SK-N-SH (cell line): Measurements from ENCODE around the gene ANO9. TPM values are rescaled to one million over a fixed set of nuclear protein-coding genes. Genes with fewer than 3 reads are reported as not detected.

Source experiments
- CTCF ChIA-PET: fragments of 300-600, 350-600 bp; formaldehyde crosslinking; extraction: SDS; loops from one replicate; lab custom pipeline; 2021; lab: Yijun Ruan, JAX
- POLR2A ChIA-PET: fragments of 350-600 bp; sonication (Branson Sonifier 250); formaldehyde crosslinking; extraction: SDS; loops from one replicate; lab custom pipeline; 2020; ENCODE audit warnings: antibody characterized with exemption, inconsistent platforms; lab: Yijun Ruan, JAX
- DNase-seq: peaks from one replicate; pipeline ENCODE4 v3.0.0; 2012
- H2AFZ ChIP-seq: fragments of 200-600 bp; sonication (generic); 2 replicates; pipeline ENCODE4 v1.8.1; 2016; ENCODE audit warnings: antibody characterized with exemption, mild to moderate bottlenecking, low read depth
- H3F3A ChIP-seq: fragments of 200-600 bp; sonication (generic); replicated peaks from 2 replicates; pipeline ENCODE3; 2016; ENCODE audit warnings: antibody characterized with exemption, mild to moderate bottlenecking; ENCODE audit not compliant: insufficient read depth
- H3K27ac ChIP-seq, 2 experiments: fragments of 200-500 bp in 1 of 2; fragments of 200-600 bp in 1 of 2; sonication (Bioruptor generic) in 1 of 2; sonication (generic), shearing (Covaris generic) in 1 of 2; 2 replicates each; pipeline versions ENCODE4 v1.5.1 to v1.6.1; 2014 to 2016; ENCODE audit warnings: low read depth in 2 of 2, inconsistent platforms in 1 of 2, low read length in 1 of 2, mild to moderate bottlenecking in 1 of 2, mixed read lengths in 1 of 2
- H3K27me3 ChIP-seq: fragments of 200-600 bp; sonication (generic), shearing (Covaris generic); 2 replicates; pipeline ENCODE4 v1.6.1; 2016; ENCODE audit warnings: mixed run types; ENCODE audit not compliant: insufficient read depth
- H3K36me3 ChIP-seq, 2 experiments: fragments of 200-500 bp in 1 of 2; fragments of 200-600 bp in 1 of 2; sonication (Bioruptor generic) in 1 of 2; sonication (generic) in 1 of 2; replicated peaks in 1 of 2; 2 replicates each; pipeline versions ENCODE3 to v1.5.1; 2014 to 2016; ENCODE audit warnings: low read length in 1 of 2, mild to moderate bottlenecking in 1 of 2; ENCODE audit not compliant: insufficient read depth in 2 of 2, control insufficient read depth in 1 of 2
- H3K4me1 ChIP-seq, 2 experiments: fragments of 200-500 bp in 1 of 2; fragments of 200-600 bp in 1 of 2; sonication (Bioruptor generic) in 1 of 2; sonication (generic), shearing (Covaris generic) in 1 of 2; 2 replicates each; pipeline versions ENCODE4 v1.5.1 to v1.6.1; 2014 to 2016; ENCODE audit warnings: low read depth in 1 of 2, low read length in 1 of 2, mixed run types in 1 of 2; ENCODE audit not compliant: insufficient read depth in 2 of 2, control insufficient read depth in 1 of 2
- H3K4me2 ChIP-seq: fragments of 200-600 bp; sonication (generic), shearing (Covaris generic); 2 replicates; pipeline ENCODE4 v1.6.1; 2017; ENCODE audit warnings: mixed run types
- H3K4me3 ChIP-seq, 2 experiments: fragments of 200-500 bp in 1 of 2; fragments of 200-600 bp in 1 of 2; sonication (Bioruptor generic) in 1 of 2; sonication (generic), shearing (Covaris generic) in 1 of 2; 2 replicates each; pipeline versions ENCODE4 v1.5.1 to v1.8.1; 2014 to 2016; ENCODE audit warnings: low read depth in 2 of 2, inconsistent platforms in 1 of 2, low read length in 1 of 2, mild to moderate bottlenecking in 1 of 2, mixed read lengths in 1 of 2, moderate library complexity in 1 of 2
- H3K79me2 ChIP-seq: fragments of 200-600 bp; sonication (generic); 2 replicates; pipeline ENCODE4 v1.8.1; 2017; ENCODE audit warnings: mild to moderate bottlenecking; ENCODE audit not compliant: insufficient read depth
- H3K9ac ChIP-seq: fragments of 200-600 bp; sonication (generic); 2 replicates; pipeline ENCODE4 v1.6.1; 2017; ENCODE audit warnings: mixed run types
- H3K9me2 ChIP-seq: fragments of 200-600 bp; sonication (generic); 2 replicates; pipeline ENCODE4 v1.6.1; 2017; ENCODE audit warnings: mixed run types
- H3K9me3 ChIP-seq: fragments of 200-600 bp; sonication (generic); 2 replicates; pipeline ENCODE4 v1.6.1; 2017; ENCODE audit warnings: mixed run types, mild to moderate bottlenecking, moderate library complexity
- H4K20me1 ChIP-seq: fragments of 200-600 bp; sonication (generic); 2 replicates; pipeline ENCODE4 v1.6.1; 2017; ENCODE audit warnings: mild to moderate bottlenecking, mixed run types; ENCODE audit not compliant: insufficient read depth
- CHD2 ChIP-seq: fragments of 150-350 bp; IDR thresholded peaks from 2 replicates; pipeline ENCODE4 v1.6.1; 2018; ENCODE audit warnings: low read length; ENCODE audit not compliant: partially characterized antibody
- EP300 ChIP-seq, 2 experiments: IDR thresholded peaks; 2 replicates each; pipeline versions ENCODE4 v1.4.0 to v1.6.1; 2012; ENCODE audit warnings: borderline replicate concordance in 1 of 2, low read depth in 1 of 2, low read length in 1 of 2
- FOSL2 ChIP-seq: IDR thresholded peaks from 2 replicates; pipeline ENCODE4 v1.4.0; 2012; ENCODE audit warnings: low read depth, mild to moderate bottlenecking, moderate library complexity, borderline replicate concordance
- FOXJ3 ChIP-seq: sonication (generic); formaldehyde crosslinking; IDR thresholded peaks from 2 replicates; pipeline ENCODE4 v1.5.1; 2020; ENCODE audit warnings: mild to moderate bottlenecking, missing genetic modification reagents
- FOXM1 ChIP-seq: IDR thresholded peaks from 2 replicates; pipeline ENCODE4 v1.4.0; 2012; ENCODE audit warnings: low read depth, mild to moderate bottlenecking
- GATA2 ChIP-seq: sonication (generic); formaldehyde crosslinking; IDR thresholded peaks from 2 replicates; pipeline ENCODE4 v1.5.0; 2020; ENCODE audit warnings: mild to moderate bottlenecking, missing genetic modification reagents
- NFIC ChIP-seq: IDR thresholded peaks from 2 replicates; pipeline ENCODE4 v1.4.0; 2012; ENCODE audit warnings: borderline replicate concordance
- NRF1 ChIP-seq: IDR thresholded peaks from 2 replicates; pipeline ENCODE4 v1.6.1; 2012; ENCODE audit warnings: low read depth, mild to moderate bottlenecking, low read length
- SIN3A ChIP-seq: IDR thresholded peaks from 2 replicates; pipeline ENCODE4 v1.6.1; 2012; ENCODE audit warnings: low read depth, mild to moderate bottlenecking, low read length, moderate library complexity, borderline replicate concordance
- YY1 ChIP-seq: IDR thresholded peaks from 2 replicates; pipeline ENCODE4 v1.4.0; 2012; ENCODE audit warnings: low read depth, mild to moderate bottlenecking
- ZBTB33 ChIP-seq: IDR thresholded peaks from 2 replicates; pipeline ENCODE4 v1.4.0; 2012; ENCODE audit warnings: low read depth, borderline replicate concordance
- WGBS: methylation state at CpG from one replicate; pipeline ENCODE4 v1.1.6; 2017; ENCODE audit warnings: low lambda C conversion rate; 5-methylcytosine and 5-hydroxymethylcytosine counted together
- polyA plus RNA-seq, 3 experiments: library from polyadenylated mRNA; depleted of rRNA; stranded (reverse); fragments of >200 nt; gene quantifications; 2 replicates each; pipeline ENCODE4 v1.2.3, GENCODE V29; 2012
- TF ChIP-seq, protein P1 (sequence below): IDR thresholded peaks from 2 replicates; pipeline ENCODE4 v1.4.0; 2012; ENCODE audit warnings: low read depth, borderline replicate concordance
- TF ChIP-seq, protein P2 (sequence below): IDR thresholded peaks from 2 replicates; pipeline ENCODE4 v1.4.0; 2012; ENCODE audit warnings: low read depth

The ANO9 gene
- polyA plus RNA-seq, 1 of the 3 experiments (the other 2 are of a cell fraction): 0.12 TPM

DNA sequence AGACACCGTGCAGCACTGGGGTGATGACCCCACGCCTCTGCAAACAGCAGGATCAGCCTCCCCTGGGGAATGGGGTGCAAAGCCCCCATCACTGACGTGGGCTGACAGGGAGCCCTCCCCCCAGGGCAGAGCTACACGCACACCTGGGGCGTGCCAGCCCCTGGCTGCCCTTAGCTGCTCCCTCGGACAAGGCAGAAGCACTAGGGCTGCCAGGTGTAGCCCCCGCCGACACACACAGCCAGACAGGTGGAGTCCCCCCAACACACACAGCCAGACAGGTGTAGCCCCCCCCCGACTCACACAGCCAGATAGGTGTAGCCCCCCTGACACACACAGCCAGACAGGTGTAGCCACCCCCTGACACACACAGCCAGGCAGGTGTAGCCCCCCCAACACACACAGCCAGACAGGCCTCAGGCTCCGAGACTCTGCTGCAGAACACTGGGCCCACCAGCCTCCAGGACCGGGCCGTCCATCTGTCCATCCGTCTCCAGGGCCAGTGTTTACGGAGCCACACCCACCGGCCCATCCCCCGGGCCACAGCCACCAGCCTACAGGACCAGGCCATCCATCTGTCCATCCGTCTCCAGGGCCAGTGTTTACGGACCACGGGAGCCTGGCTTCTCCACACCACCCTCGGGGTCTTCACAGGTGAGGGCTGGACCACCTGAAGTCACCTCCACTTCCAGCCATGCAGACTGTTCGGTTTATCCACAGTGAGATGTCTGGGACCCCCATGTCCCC lies 3.5 kb downstream of the ANO9 start:
- no peak for TF ChIP-seq YY1
- TF ChIP-seq FOSL2: no peak
- no peak for TF ChIP-seq FOXM1
- TF ChIP-seq NRF1: no peak
- TF ChIP-seq CHD2: no peak
- TF ChIP-seq, protein P1, sequence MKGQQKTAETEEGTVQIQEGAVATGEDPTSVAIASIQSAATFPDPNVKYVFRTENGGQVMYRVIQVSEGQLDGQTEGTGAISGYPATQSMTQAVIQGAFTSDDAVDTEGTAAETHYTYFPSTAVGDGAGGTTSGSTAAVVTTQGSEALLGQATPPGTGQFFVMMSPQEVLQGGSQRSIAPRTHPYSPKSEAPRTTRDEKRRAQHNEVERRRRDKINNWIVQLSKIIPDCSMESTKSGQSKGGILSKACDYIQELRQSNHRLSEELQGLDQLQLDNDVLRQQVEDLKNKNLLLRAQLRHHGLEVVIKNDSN: no peak
- TF ChIP-seq GATA2: no peak
- TF ChIP-seq, protein P2, sequence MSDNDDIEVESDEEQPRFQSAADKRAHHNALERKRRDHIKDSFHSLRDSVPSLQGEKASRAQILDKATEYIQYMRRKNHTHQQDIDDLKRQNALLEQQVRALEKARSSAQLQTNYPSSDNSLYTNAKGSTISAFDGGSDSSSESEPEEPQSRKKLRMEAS: no peak
- no peak for TF ChIP-seq EP300 (IDR thresholded peaks at IDR 0.05; ENCODE audit: borderline replicate concordance in 1 of 2, low read depth in 1 of 2, low read length in 1 of 2)
- no peak for TF ChIP-seq FOXJ3 (CRISPR knock-in tag)
- no peak for TF ChIP-seq SIN3A
- no peak for TF ChIP-seq ZBTB33
- no peak for TF ChIP-seq NFIC
- Histone ChIP-seq H3K4me3 (no peak overlapping the region), H3K4me1 (peaks cover 0 to 12% of the 10 kb centered on the region in 2 experiments; a peak in 1 of 4 replicates), H3K4me2 (no peak overlapping the region), H2AFZ (no peak overlapping the region), H3K27ac (no peak overlapping the region), H4K20me1 (no peaks in the 10 kb centered on the region), H3K9me2 (no peaks in the 10 kb centered on the region), H3K36me3 (no peaks in the 10 kb centered on the region), H3K27me3 (peaks cover 21% of the 10 kb centered on the region), H3F3A (no peaks in the 10 kb centered on the region), H3K9me3 (no peaks in the 10 kb centered on the region), H3K79me2 (no peaks in the 10 kb centered on the region), H3K9ac (no peak overlapping the region)
- 75% methylated on average over 12 of the region's 21 CpGs for WGBS
- no peak for DNase-seq
- ChIA-PET POLR2A (interaction anchor here (0.6 to 1.5 kb wide), 2 partner anchors 10 kb away, joined by 3 to 4 read pairs; no protein-coding TSS in a partner anchor), CTCF (interaction anchor here (1.3 to 3.1 kb wide), 2 partner anchors 10 to 12 kb away, joined by 3 to 15 read pairs; partner anchors contain the start of gene PTDSS2)
